Left ventricle myocardium inferior (tissue), 1 donor: ENCODE measurements around the gene KIF2B. TPM values are rescaled to one million over a fixed set of nuclear protein-coding genes. Genes with fewer than 3 reads are reported as not detected.
"Not testable (repeated sequence)": the region's sequence is repeated elsewhere in the genome, so short reads cannot be mapped to it uniquely, and the experiment has no call there.

Source experiments
- DNase-seq: peaks from one replicate; pipeline ENCODE4 v3.0.0-alpha.2; 2020
- H3K27ac ChIP-seq: fragments of 200-600 bp; replicated peaks from 2 replicates; pipeline ENCODE4 v1.8.0; 2021
- H3K27me3 ChIP-seq: fragments of 200-600 bp; 2 replicates; pipeline ENCODE4 v1.8.0; 2021; ENCODE audit warnings: low read depth
- H3K36me3 ChIP-seq: fragments of 200-600 bp; 2 replicates; pipeline ENCODE4 v1.8.0; 2021
- H3K4me1 ChIP-seq: fragments of 200-600 bp; 2 replicates; pipeline ENCODE4 v1.8.0; 2021
- H3K4me3 ChIP-seq: fragments of 200-600 bp; 2 replicates; pipeline ENCODE4 v1.8.0; 2021; ENCODE audit warnings: mild to moderate bottlenecking, moderate library complexity
- H3K9me3 ChIP-seq: fragments of 200-600 bp; replicated peaks from 2 replicates; pipeline ENCODE4 v1.8.0; 2021
- intact Hi-C: fragments of 100-400 bp; cut with micrococcal nuclease; formaldehyde crosslinking; loops from one replicate; pipeline ENCODE4 v1.11.0; 2022
- total RNA-seq: library from RNA; stranded (reverse); fragmentation: NEBNext Ultra II Directional; extraction: Animal tissue kit (Norgen Biotek cat#: 25700); gene quantifications from one replicate; pipeline ENCODE4 v1.2.1, GENCODE V29; 2021
- TF ChIP-seq, protein P1 (sequence below): fragments of 200-600 bp; IDR thresholded peaks from 2 replicates; pipeline ENCODE4 v1.8.0; 2021; ENCODE audit warnings: antibody characterized with exemption, mild to moderate bottlenecking, borderline replicate concordance
- donor health status: DM: no; HTN: yes; CAD: no; lungs with severe emphysema.

Gene KIF2B
- total RNA-seq, 1 donor from 2014 or later: not detected

DNA sequence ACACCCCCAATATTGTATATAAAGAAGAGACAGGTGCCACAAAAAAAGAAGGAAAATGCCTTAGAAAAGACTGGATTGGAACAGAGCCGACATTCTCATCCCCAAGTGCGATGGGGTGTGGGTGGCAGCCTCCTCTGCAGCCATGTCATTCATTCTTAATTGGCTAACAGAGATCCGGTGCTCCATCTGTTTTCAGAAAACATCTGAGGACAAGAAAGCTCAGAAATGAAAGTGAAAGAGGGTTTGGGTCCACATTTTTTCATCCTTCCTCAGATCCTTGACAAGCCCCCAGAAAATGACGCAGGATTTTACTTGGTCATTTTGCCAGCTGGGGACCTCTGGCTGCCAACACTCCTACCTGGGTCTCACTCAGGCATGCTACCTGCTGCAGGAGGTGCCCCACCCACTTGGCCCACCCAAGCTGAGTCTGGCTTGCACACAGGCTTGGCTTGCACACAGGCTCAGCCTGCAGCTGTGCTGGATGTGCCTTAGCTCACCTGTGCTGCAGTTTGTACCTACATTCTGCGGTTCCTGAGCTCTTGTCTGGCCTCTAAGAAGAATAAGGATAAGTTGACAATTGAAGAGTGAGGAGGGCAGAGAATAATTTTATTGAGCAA, 21.9 kb downstream of the KIF2B start:
- H3K27ac ChIP-seq: no peak overlapping the region
- no peaks in the 10 kb centered on the region for H3K36me3 ChIP-seq
- H3K4me1 ChIP-seq: no peaks in the 10 kb centered on the region
- H3K27me3 ChIP-seq: no peaks in the 10 kb centered on the region
- TF ChIP-seq, protein P1, sequence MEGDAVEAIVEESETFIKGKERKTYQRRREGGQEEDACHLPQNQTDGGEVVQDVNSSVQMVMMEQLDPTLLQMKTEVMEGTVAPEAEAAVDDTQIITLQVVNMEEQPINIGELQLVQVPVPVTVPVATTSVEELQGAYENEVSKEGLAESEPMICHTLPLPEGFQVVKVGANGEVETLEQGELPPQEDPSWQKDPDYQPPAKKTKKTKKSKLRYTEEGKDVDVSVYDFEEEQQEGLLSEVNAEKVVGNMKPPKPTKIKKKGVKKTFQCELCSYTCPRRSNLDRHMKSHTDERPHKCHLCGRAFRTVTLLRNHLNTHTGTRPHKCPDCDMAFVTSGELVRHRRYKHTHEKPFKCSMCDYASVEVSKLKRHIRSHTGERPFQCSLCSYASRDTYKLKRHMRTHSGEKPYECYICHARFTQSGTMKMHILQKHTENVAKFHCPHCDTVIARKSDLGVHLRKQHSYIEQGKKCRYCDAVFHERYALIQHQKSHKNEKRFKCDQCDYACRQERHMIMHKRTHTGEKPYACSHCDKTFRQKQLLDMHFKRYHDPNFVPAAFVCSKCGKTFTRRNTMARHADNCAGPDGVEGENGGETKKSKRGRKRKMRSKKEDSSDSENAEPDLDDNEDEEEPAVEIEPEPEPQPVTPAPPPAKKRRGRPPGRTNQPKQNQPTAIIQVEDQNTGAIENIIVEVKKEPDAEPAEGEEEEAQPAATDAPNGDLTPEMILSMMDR: no peak
- peaks cover 29% of the 10 kb centered on the region for H3K9me3 ChIP-seq
- H3K4me3 ChIP-seq: no peak overlapping the region
- intact Hi-C loops: no loop called here
- no peak for DNase-seq

DNA sequence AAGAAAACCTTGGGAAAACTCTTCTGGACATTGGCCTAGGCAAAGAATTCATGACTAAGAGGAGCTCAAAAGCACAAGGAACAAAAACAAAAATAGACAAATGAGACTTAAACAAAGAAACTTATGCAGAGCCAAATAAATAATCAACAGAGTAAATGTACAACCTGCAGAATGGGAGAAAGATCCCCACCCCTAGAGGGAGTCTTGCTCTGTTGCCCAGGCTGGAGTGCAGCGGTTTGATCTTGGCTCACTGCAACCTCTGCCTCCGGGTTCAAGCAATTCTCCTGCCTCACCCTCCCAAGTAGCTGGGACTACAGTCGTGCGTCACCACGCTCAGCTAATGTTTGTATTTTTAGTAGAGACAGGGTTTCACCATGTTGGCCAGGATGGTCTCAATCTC, 48.4 kb downstream of the KIF2B start:
- H3K27ac ChIP-seq, H3K9me3 ChIP-seq, H3K4me1 ChIP-seq, H3K27me3 ChIP-seq, H3K4me3 ChIP-seq, DNase-seq, H3K36me3 ChIP-seq: not testable (repeated sequence)
- intact Hi-C loops: loop anchor here (10.0 kb wide), 1 partner anchor 346 kb away; no protein-coding TSS in a partner anchor
